Neural crest cell (in vitro differentiated cells): ENCODE results near the gene LDLR. TPM values are rescaled to one million over a fixed set of nuclear protein-coding genes. Genes with fewer than 3 reads are reported as not detected.
"Not testable (repeated sequence)": the region's sequence is repeated elsewhere in the genome, so short reads cannot be mapped to it uniquely, and the experiment has no call there.

ENCODE experiments used
- DNase-seq: peaks from one replicate; pipeline ENCODE4 v3.0.0; 2021; ENCODE audit warnings: low read depth, mixed read lengths, low spot score
- H3K27ac Mint-ChIP-seq: one replicate; pipeline ENCODE4 v1.8.0; 2021; ENCODE audit warnings: mild to moderate bottlenecking, mixed read lengths; ENCODE audit not compliant: unreplicated experiment
- H3K27me3 Mint-ChIP-seq: 2 replicates; pipeline ENCODE4 v1.8.0; 2021; ENCODE audit warnings: low read depth, mild to moderate bottlenecking, mixed read lengths
- H3K36me3 Mint-ChIP-seq: 2 replicates; pipeline ENCODE4 v1.8.0; 2021; ENCODE audit warnings: low read depth, mild to moderate bottlenecking, mixed read lengths
- H3K4me1 Mint-ChIP-seq: 2 replicates; pipeline ENCODE4 v1.8.0; 2021; ENCODE audit warnings: mixed read lengths
- H3K4me3 Mint-ChIP-seq: one replicate; pipeline ENCODE4 v1.8.0; 2021; ENCODE audit warnings: mild to moderate bottlenecking, mixed read lengths
- H3K9me3 Mint-ChIP-seq: 2 replicates; pipeline ENCODE4 v1.8.0; 2021; ENCODE audit warnings: mixed read lengths
- CTCF ChIP-seq: fragments of 200-600 bp; sonication (generic); conservative IDR thresholded peaks from 2 replicates; pipeline ENCODE4 v1.5.0; 2021; ENCODE audit warnings: antibody characterized with exemption, mild to moderate bottlenecking
- total RNA-seq: library from RNA; stranded (reverse); gene quantifications from 2 replicates; pipeline ENCODE4 v1.2.1, GENCODE V29; 2021

LDLR gene
- total RNA-seq, 1 donor from 2014 or later, result 152 TPM

- no peak for TF ChIP-seq CTCF
- H3K4me3 Mint-ChIP-seq, result no peak overlapping the region
- peaks cover 3% of the 10 kb centered on the region for H3K9me3 Mint-ChIP-seq
- peaks cover 14% of the 10 kb centered on the region for H3K4me1 Mint-ChIP-seq
- H3K36me3 Mint-ChIP-seq, result peaks cover 4% of the 10 kb centered on the region
- H3K27me3 Mint-ChIP-seq, result no peaks in the 10 kb centered on the region
- DNase-seq, result no peak
- no peak overlapping the region for H3K27ac Mint-ChIP-seq
Observed at GRCh38 chr19:11073568-11073967, 15.7 kb upstream of the LDLR start.

GRCh38 chr19:11076792-11077191 is 12.5 kb upstream of the LDLR start:
- DNase-seq, H3K4me3 Mint-ChIP-seq, H3K36me3 Mint-ChIP-seq, H3K9me3 Mint-ChIP-seq, H3K27ac Mint-ChIP-seq, H3K27me3 Mint-ChIP-seq: not testable (repeated sequence)
- H3K4me1 Mint-ChIP-seq, result peaks cover 14% of the 10 kb centered on the region

- no peaks in the 10 kb centered on the region for H3K9me3 Mint-ChIP-seq
Observed at GRCh38 chr19:11078893-11079292, 10.4 kb upstream of the LDLR start.

GRCh38 chr19:11079999-11080398 is 9.3 kb upstream of the LDLR start:
- TF ChIP-seq CTCF, result no peak
- Mint-ChIP-seq H3K27ac (no peak overlapping the region), H3K27me3 (no peaks in the 10 kb centered on the region), H3K4me1 (peaks cover 10% of the 10 kb centered on the region), H3K9me3 (no peaks in the 10 kb centered on the region), H3K4me3 (no peak overlapping the region), H3K36me3 (peaks cover 8% of the 10 kb centered on the region)
- no peak for DNase-seq

More at GRCh38 chr19:11078893-11079292, 10.4 kb upstream of the LDLR start:
- Mint-ChIP-seq H3K27me3 (no peaks in the 10 kb centered on the region), H3K36me3 (peaks cover 8% of the 10 kb centered on the region), H3K27ac (no peak overlapping the region), H3K4me3 (no peak overlapping the region), H3K4me1 (peaks cover 15% of the 10 kb centered on the region)
- no peak for TF ChIP-seq CTCF
- no peak for DNase-seq

- no peaks in the 10 kb centered on the region for H3K27me3 Mint-ChIP-seq
- H3K36me3 Mint-ChIP-seq, result peaks cover 5% of the 10 kb centered on the region
- no peak for TF ChIP-seq CTCF
- no peak for DNase-seq
- peak overlapping the region; percentile 98 for H3K27ac Mint-ChIP-seq
- peaks cover 37% of the 10 kb centered on the region for H3K4me1 Mint-ChIP-seq
- peak overlapping the region; percentile 99 for H3K4me3 Mint-ChIP-seq
- H3K9me3 Mint-ChIP-seq, result no peaks in the 10 kb centered on the region
Observed at GRCh38 chr19:11087870-11088505, 1.3 kb upstream of the LDLR start.

- Mint-ChIP-seq H3K4me3 (peak overlapping the region; percentile 99), H3K4me1 (peaks cover 37% of the 10 kb centered on the region), H3K27ac (peak overlapping the region; percentile 98), H3K36me3 (peaks cover 5% of the 10 kb centered on the region), H3K9me3 (no peaks in the 10 kb centered on the region), H3K27me3 (no peaks in the 10 kb centered on the region)
- TF ChIP-seq CTCF, result no peak
- DNase-seq, result no peak
Observed at GRCh38 chr19:11088506-11089253, 583 bp upstream of the LDLR start.

- peak overlapping the region; percentile 98 for H3K27ac Mint-ChIP-seq
- not testable (repeated sequence) for DNase-seq, H3K9me3 Mint-ChIP-seq, H3K36me3 Mint-ChIP-seq, H3K27me3 Mint-ChIP-seq
- H3K4me3 Mint-ChIP-seq, result peak overlapping the region; percentile 99
- peaks cover 39% of the 10 kb centered on the region for H3K4me1 Mint-ChIP-seq
Observed at GRCh38 chr19:11090014-11090263, 676 bp downstream of the LDLR start.
